ENCODE data around the gene TLR5. TPM values are rescaled to one million over a fixed set of nuclear protein-coding genes. Genes with fewer than 3 reads are reported as not detected.

TLR5 gene
- polyA plus RNA-seq, 1 of the 3 experiments (the other 2 are of a cell fraction), result not detected

DNA sequence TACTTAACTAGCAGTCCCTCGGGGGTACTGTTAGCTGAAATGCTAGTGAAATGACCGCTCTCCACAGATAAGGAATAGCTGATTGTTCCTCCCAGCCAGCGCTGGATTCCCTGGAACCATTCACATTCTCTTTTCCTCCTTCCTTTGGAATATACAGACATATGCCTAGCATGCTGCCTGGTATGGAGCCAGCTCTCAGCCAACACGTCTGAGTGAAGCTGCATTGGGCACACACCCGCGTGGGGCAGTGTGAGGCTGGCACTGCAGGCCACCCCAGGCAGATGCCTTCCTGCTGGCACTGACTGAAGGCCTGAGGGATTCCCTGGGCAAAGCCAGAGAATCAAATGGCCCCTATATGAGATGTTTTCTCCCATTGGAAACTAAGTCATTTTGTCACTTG, 66.7 kb downstream of the TLR5 start:
- Histone ChIP-seq H3K36me3 (replicated peaks in 1 of 2; ENCODE audit: control insufficient read depth in 1 of 2, insufficient read depth in 2 of 2, low read length in 1 of 2) (no peaks in the 10 kb centered on the region), H2AFZ (ENCODE audit: low read depth) (no peak overlapping the region), H4K20me1 (ENCODE audit: insufficient read depth) (no peaks in the 10 kb centered on the region), H3K9me2 (no peaks in the 10 kb centered on the region), H3K4me1 (ENCODE audit: control insufficient read depth in 1 of 2, insufficient read depth in 2 of 2, low read depth in 1 of 2, low read length in 1 of 2) (peaks cover 0 to 6% of the 10 kb centered on the region in 2 experiments; a peak in 1 of 4 replicates), H3F3A (replicated peaks; ENCODE audit: insufficient read depth) (no peaks in the 10 kb centered on the region), H3K9me3 (no peaks in the 10 kb centered on the region), H3K79me2 (ENCODE audit: insufficient read depth) (no peaks in the 10 kb centered on the region), H3K27ac (ENCODE audit: low read depth in 2 of 2, low read length in 1 of 2) (no peak overlapping the region), H3K4me3 (ENCODE audit: low read depth in 2 of 2, low read length in 1 of 2) (no peak overlapping the region), H3K27me3 (ENCODE audit: insufficient read depth) (no peaks in the 10 kb centered on the region; the same call in 1 of the 2 replicates), H3K9ac (no peak overlapping the region), H3K4me2 (no peak overlapping the region)
- DNase-seq, result no peak
- ChIA-PET CTCF (interaction anchor here (1.2 kb wide), 1 partner anchor 48 kb away, joined by 3 read pairs; no protein-coding TSS in a partner anchor), POLR2A (no interaction called here)
- 53% methylated on average over 5 of the region's 6 CpGs for WGBS (ENCODE audit: low lambda C conversion rate)
- no peak for TF ChIP-seq RXRA (IDR thresholded peaks at IDR 0.05; ENCODE audit: borderline replicate concordance, low read depth)

DNA sequence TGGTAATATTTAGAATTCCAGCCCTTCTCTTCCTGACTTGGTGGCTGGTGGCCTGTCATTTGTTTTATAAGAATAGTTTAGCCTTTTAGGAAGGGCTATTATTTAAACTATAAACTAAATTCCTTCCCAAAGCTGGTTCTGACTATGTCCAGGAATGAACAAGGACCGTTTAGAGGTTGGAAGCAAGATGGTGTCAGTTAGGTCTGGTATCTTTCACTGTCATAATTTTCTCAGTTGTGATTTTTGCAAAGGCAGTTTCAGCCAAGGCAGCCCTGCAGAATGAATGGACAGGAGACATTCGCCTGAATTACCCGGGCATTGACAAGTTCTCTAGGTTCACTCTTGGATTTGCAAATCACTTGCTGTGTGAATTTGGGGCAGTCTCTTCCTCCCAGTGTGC, 67.2 kb downstream of the TLR5 start:
- Histone ChIP-seq H4K20me1 (ENCODE audit: insufficient read depth) (no peaks in the 10 kb centered on the region), H3K9ac (no peak overlapping the region), H3K9me2 (no peaks in the 10 kb centered on the region), H3K4me3 (ENCODE audit: low read depth in 2 of 2, low read length in 1 of 2) (no peak overlapping the region), H3K27ac (ENCODE audit: low read depth in 2 of 2, low read length in 1 of 2) (no peak overlapping the region), H3K36me3 (replicated peaks in 1 of 2; ENCODE audit: control insufficient read depth in 1 of 2, insufficient read depth in 2 of 2, low read length in 1 of 2) (no peaks in the 10 kb centered on the region), H2AFZ (ENCODE audit: low read depth) (no peak overlapping the region), H3K27me3 (ENCODE audit: insufficient read depth) (no peaks in the 10 kb centered on the region; the same call in 1 of the 2 replicates), H3K4me2 (no peak overlapping the region), H3K4me1 (ENCODE audit: control insufficient read depth in 1 of 2, insufficient read depth in 2 of 2, low read depth in 1 of 2, low read length in 1 of 2) (peaks cover 0 to 4% of the 10 kb centered on the region in 2 experiments; a peak in 1 of 4 replicates), H3K9me3 (no peaks in the 10 kb centered on the region), H3F3A (replicated peaks; ENCODE audit: insufficient read depth) (no peaks in the 10 kb centered on the region), H3K79me2 (ENCODE audit: insufficient read depth) (no peaks in the 10 kb centered on the region)
- WGBS (ENCODE audit: low lambda C conversion rate), result 56% methylated on average over 3 of the region's 3 CpGs
- TF ChIP-seq, protein P1, sequence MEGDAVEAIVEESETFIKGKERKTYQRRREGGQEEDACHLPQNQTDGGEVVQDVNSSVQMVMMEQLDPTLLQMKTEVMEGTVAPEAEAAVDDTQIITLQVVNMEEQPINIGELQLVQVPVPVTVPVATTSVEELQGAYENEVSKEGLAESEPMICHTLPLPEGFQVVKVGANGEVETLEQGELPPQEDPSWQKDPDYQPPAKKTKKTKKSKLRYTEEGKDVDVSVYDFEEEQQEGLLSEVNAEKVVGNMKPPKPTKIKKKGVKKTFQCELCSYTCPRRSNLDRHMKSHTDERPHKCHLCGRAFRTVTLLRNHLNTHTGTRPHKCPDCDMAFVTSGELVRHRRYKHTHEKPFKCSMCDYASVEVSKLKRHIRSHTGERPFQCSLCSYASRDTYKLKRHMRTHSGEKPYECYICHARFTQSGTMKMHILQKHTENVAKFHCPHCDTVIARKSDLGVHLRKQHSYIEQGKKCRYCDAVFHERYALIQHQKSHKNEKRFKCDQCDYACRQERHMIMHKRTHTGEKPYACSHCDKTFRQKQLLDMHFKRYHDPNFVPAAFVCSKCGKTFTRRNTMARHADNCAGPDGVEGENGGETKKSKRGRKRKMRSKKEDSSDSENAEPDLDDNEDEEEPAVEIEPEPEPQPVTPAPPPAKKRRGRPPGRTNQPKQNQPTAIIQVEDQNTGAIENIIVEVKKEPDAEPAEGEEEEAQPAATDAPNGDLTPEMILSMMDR (IDR thresholded peaks at IDR 0.05), result no peak
- TF ChIP-seq, protein P2, sequence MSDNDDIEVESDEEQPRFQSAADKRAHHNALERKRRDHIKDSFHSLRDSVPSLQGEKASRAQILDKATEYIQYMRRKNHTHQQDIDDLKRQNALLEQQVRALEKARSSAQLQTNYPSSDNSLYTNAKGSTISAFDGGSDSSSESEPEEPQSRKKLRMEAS (IDR thresholded peaks at IDR 0.05; ENCODE audit: low read depth), result no peak
- TF ChIP-seq RCOR1 (IDR thresholded peaks at IDR 0.05; ENCODE audit: low read length), result no peak
- TF ChIP-seq ZBTB33 (IDR thresholded peaks at IDR 0.05; ENCODE audit: borderline replicate concordance, low read depth), result no peak
- no peak for TF ChIP-seq GATA2 (CRISPR knock-in tag; IDR thresholded peaks at IDR 0.05)
- no peak for TF ChIP-seq RAD21 (IDR thresholded peaks at IDR 0.05; ENCODE audit: low read length)
- TF ChIP-seq SIN3A (IDR thresholded peaks at IDR 0.05; ENCODE audit: borderline replicate concordance, low read depth, low read length), result no peak
- TF ChIP-seq GABPA (IDR thresholded peaks at IDR 0.05; ENCODE audit: low read depth), result no peak
- TF ChIP-seq MXI1 (IDR thresholded peaks at IDR 0.05; ENCODE audit: low read depth, low read length), result no peak
- TF ChIP-seq TEAD4 (IDR thresholded peaks at IDR 0.05; ENCODE audit: borderline replicate concordance, insufficient read depth), result no peak
- TF ChIP-seq RFX5 (IDR thresholded peaks at IDR 0.05; ENCODE audit: low read length), result no peak
- no peak for TF ChIP-seq NFIC (IDR thresholded peaks at IDR 0.05; ENCODE audit: borderline replicate concordance)
- TF ChIP-seq TAF1 (IDR thresholded peaks at IDR 0.05; ENCODE audit: borderline replicate concordance, low read depth, low read length), result no peak
- no peak for DNase-seq
- ChIA-PET CTCF (no interaction called here), POLR2A (no interaction called here)
